KMS-11 (cell line): ENCODE data around the gene EIPR1.

Experiments used
- H2AFZ ChIP-seq: fragments of 200-600 bp; sonication (generic); 2 replicates; pipeline ENCODE4 v1.6.1; 2016; ENCODE audit warnings: antibody characterized with exemption, mixed run types, low read depth
- H3K27ac ChIP-seq: fragments of 200-600 bp; sonication (generic); 2 replicates; pipeline ENCODE4 v1.6.1; 2016; ENCODE audit warnings: mild to moderate bottlenecking, mixed run types
- H3K27me3 ChIP-seq: fragments of 200-600 bp; sonication (generic); 2 replicates; pipeline ENCODE4 v1.6.1; 2017; ENCODE audit warnings: mild to moderate bottlenecking, low read depth, mixed run types, moderate library complexity; ENCODE audit not compliant: insufficient read depth
- H3K36me3 ChIP-seq: fragments of 200-600 bp; sonication (generic); 2 replicates; pipeline ENCODE4 v1.6.1; 2017; ENCODE audit warnings: mild to moderate bottlenecking, mixed run types; ENCODE audit not compliant: insufficient read depth
- H3K4me1 ChIP-seq: fragments of 200-600 bp; sonication (generic); 2 replicates; pipeline ENCODE4 v1.6.1; 2016; ENCODE audit warnings: mild to moderate bottlenecking, low read depth, mixed run types; ENCODE audit not compliant: poor library complexity, severe bottlenecking
- H3K4me2 ChIP-seq: fragments of 200-600 bp; sonication (generic); 2 replicates; pipeline ENCODE4 v1.7.0; 2016; ENCODE audit warnings: mild to moderate bottlenecking, mixed run types
- H3K4me3 ChIP-seq: fragments of 200-600 bp; sonication (generic); IDR thresholded peaks from 2 replicates; pipeline ENCODE4 v1.6.1; 2017; ENCODE audit warnings: low read depth, low read length, mixed read lengths; ENCODE audit not compliant: insufficient read depth
- H3K79me2 ChIP-seq: fragments of 200-600 bp; sonication (generic); 2 replicates; pipeline ENCODE4 v1.6.1; 2016; ENCODE audit warnings: low read depth, mixed run types; ENCODE audit not compliant: insufficient read depth
- H3K9ac ChIP-seq: fragments of 200-600 bp; sonication (generic); 2 replicates; pipeline ENCODE4 v1.6.1; 2016; ENCODE audit warnings: mild to moderate bottlenecking, mixed run types
- H4K20me1 ChIP-seq: fragments of 200-600 bp; sonication (generic); 2 replicates; pipeline ENCODE4 v1.6.1; 2016; ENCODE audit warnings: mild to moderate bottlenecking, mixed run types; ENCODE audit not compliant: insufficient read depth
- TF ChIP-seq, protein P1 (sequence below): fragments of 200-600 bp; sonication (generic); conservative IDR thresholded peaks from 2 replicates; pipeline ENCODE4 v1.6.1; 2017; ENCODE audit warnings: low read depth, mild to moderate bottlenecking, antibody characterized with exemption, low read length, moderate library complexity, mixed read lengths

EIPR1 gene

DNA sequence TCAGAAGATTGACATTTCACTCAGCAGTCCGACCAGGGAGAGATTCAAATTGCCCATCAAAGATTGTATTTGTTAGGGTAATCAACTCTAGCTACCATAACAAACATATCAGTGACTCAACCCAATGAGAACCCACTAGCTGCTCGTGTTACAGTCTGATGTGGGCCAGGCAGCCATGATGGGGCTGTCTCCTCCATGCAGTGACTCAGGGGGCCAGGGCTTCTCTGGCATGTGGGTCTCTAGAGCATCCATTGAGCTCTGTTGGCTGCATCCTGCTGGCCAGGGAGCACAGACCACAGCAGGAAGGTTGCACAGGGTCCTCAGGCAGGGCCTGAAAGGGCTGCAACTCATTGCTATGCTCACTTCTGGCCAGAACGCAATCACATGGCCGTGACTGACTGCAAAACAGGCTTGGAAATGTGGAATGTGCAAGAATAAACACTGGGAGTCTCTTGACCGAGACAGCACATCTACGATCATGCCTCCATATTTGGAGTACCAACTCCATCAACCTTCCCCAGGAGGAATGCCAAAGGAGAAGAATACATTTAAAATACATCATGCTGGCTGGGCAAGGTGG, 216.8 kb downstream of the EIPR1 start:
- no peaks in the 10 kb centered on the region for H3K27me3 ChIP-seq
- no peak overlapping the region for H2AFZ ChIP-seq
- H3K4me1 ChIP-seq, result peaks cover under 1% of the 10 kb centered on the region
- H3K79me2 ChIP-seq, result no peaks in the 10 kb centered on the region
- TF ChIP-seq, protein P1, sequence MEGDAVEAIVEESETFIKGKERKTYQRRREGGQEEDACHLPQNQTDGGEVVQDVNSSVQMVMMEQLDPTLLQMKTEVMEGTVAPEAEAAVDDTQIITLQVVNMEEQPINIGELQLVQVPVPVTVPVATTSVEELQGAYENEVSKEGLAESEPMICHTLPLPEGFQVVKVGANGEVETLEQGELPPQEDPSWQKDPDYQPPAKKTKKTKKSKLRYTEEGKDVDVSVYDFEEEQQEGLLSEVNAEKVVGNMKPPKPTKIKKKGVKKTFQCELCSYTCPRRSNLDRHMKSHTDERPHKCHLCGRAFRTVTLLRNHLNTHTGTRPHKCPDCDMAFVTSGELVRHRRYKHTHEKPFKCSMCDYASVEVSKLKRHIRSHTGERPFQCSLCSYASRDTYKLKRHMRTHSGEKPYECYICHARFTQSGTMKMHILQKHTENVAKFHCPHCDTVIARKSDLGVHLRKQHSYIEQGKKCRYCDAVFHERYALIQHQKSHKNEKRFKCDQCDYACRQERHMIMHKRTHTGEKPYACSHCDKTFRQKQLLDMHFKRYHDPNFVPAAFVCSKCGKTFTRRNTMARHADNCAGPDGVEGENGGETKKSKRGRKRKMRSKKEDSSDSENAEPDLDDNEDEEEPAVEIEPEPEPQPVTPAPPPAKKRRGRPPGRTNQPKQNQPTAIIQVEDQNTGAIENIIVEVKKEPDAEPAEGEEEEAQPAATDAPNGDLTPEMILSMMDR, result no peak
- no peak overlapping the region for H3K27ac ChIP-seq
- no peaks in the 10 kb centered on the region for H4K20me1 ChIP-seq
- H3K4me2 ChIP-seq, result no peak overlapping the region
- no peak overlapping the region for H3K4me3 ChIP-seq
- no peaks in the 10 kb centered on the region for H3K36me3 ChIP-seq
- no peak overlapping the region for H3K9ac ChIP-seq

DNA sequence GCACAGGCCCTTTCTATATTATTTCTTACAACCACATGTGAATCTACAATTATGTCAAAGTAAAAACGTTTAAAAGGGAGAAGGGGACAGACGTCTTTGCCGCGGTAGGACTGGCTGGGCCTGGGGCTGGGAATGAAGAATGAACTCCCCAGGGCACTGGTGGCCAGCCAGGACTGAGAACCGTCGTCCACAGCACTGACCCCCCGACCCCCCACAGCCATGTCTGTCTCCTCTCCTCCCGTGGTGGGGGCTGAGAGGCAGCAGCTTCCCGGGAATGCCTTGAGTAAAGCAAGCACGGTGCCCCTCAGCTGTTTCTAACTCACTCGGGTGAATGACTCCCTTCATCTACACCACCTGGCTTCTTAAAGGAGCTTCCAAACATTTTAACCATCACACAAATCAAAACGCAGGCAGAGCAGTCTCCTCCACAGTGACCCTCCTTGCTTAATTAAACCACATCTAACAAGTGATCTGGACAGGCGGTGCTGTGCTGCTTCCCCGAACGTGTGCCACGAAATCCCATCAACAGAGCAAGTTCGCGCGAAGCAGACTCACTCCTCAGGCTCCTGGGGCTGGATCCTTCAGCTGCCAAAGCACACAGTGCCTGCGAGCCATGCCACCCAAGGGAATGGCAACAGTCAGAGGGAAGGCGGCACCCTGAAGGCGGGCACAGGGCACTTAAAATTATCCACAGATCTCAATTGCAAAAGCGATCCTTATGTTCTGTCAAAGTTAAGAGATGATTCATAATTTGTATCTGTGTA, 217.7 kb downstream of the EIPR1 start:
- no peaks in the 10 kb centered on the region for H3K4me1 ChIP-seq
- no peak overlapping the region for H3K4me2 ChIP-seq
- H2AFZ ChIP-seq, result no peak overlapping the region
- TF ChIP-seq, protein P1, result no peak
- H3K27me3 ChIP-seq, result no peaks in the 10 kb centered on the region
- H3K27ac ChIP-seq, result no peak overlapping the region
- H4K20me1 ChIP-seq, result no peaks in the 10 kb centered on the region
- no peak overlapping the region for H3K4me3 ChIP-seq
- H3K79me2 ChIP-seq, result no peaks in the 10 kb centered on the region
- no peak overlapping the region for H3K9ac ChIP-seq
- H3K36me3 ChIP-seq, result no peaks in the 10 kb centered on the region

DNA sequence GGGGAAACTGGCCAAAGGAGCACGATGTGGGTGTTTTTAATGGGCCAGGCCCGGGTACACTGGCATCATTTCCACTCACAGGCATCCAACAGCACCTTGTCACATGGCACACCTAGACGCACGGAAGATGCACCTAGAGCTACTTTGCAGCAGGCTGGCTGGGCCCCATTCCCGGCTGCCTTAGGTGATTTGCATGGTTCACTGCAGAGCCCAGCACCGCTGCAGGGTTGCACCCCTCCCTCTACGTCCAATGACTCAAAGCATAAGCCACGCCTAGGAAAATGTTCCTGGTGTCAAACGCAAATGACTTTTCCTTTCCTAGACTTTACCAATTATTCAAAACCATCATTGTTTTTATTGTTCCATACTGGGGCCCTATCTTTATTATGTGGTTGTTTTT, 222.9 kb downstream of the EIPR1 start:
- H2AFZ ChIP-seq, result no peak overlapping the region
- H4K20me1 ChIP-seq, result no peaks in the 10 kb centered on the region
- peaks cover 35% of the 10 kb centered on the region for H3K4me1 ChIP-seq
- no peaks in the 10 kb centered on the region for H3K36me3 ChIP-seq
- H3K9ac ChIP-seq, result no peak overlapping the region
- no peaks in the 10 kb centered on the region for H3K79me2 ChIP-seq
- TF ChIP-seq, protein P1, result no peak
- no peak overlapping the region for H3K27ac ChIP-seq
- H3K4me2 ChIP-seq, result no peak overlapping the region
- no peak overlapping the region for H3K4me3 ChIP-seq
- H3K27me3 ChIP-seq, result no peaks in the 10 kb centered on the region

DNA sequence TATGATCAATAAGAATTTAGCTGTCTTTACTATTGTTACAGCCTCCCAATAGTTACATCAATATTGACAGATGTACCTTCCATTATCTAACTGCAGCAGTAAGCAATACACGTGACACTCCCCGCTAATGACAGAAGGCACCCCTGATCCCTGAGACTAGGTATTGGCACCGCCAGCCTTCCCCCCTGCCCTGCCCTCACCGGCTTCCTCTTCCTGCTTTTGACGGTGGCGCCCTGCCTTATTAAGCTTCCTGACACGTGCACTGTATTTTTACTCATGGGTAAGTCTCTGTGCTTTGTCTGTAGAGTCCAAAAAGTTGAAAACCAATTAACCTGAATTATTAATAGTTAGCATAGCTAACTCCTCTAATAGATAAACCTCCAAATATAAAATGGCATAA, 223.5 kb downstream of the EIPR1 start:
- TF ChIP-seq, protein P1, result no peak
- H3K27ac ChIP-seq, result no peak overlapping the region
- H3K4me2 ChIP-seq, result no peak overlapping the region
- peaks cover 38% of the 10 kb centered on the region for H3K4me1 ChIP-seq
- H4K20me1 ChIP-seq, result no peaks in the 10 kb centered on the region
- no peaks in the 10 kb centered on the region for H3K79me2 ChIP-seq
- H3K9ac ChIP-seq, result no peak overlapping the region
- H2AFZ ChIP-seq, result no peak overlapping the region
- no peaks in the 10 kb centered on the region for H3K27me3 ChIP-seq
- H3K36me3 ChIP-seq, result no peaks in the 10 kb centered on the region
- H3K4me3 ChIP-seq, result no peak overlapping the region
